ENCODE results near the gene JAK3. TPM values are rescaled to one million over a fixed set of nuclear protein-coding genes. Genes with fewer than 3 reads are reported as not detected.

The JAK3 gene
- total and polyA plus RNA-seq, 2 of the 13 experiments (the other 11 are each of a cell fraction or from before 2014, with no cell fraction given), result 3.4 to 18.6 TPM

DNA sequence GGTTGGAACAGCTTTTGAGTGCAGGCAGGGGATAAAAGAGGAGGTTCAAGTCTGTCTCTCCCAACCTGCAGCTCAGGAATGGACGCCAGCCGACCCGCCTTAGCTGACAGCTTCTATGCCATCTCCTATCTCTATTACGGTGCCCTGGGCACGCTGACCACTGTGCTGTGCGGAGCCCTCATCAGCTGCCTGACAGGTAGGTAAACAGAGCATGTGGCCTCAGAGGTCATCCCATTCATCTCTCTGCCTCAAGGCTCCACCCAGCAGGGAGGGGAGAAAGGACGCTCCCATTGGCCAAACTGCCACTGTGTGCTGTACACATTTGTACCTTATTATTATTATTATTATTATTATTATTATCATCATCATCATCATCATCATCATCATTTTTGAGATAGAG is 40.5 kb upstream of the JAK3 start (continued):
- TF ChIP-seq, protein P1, sequence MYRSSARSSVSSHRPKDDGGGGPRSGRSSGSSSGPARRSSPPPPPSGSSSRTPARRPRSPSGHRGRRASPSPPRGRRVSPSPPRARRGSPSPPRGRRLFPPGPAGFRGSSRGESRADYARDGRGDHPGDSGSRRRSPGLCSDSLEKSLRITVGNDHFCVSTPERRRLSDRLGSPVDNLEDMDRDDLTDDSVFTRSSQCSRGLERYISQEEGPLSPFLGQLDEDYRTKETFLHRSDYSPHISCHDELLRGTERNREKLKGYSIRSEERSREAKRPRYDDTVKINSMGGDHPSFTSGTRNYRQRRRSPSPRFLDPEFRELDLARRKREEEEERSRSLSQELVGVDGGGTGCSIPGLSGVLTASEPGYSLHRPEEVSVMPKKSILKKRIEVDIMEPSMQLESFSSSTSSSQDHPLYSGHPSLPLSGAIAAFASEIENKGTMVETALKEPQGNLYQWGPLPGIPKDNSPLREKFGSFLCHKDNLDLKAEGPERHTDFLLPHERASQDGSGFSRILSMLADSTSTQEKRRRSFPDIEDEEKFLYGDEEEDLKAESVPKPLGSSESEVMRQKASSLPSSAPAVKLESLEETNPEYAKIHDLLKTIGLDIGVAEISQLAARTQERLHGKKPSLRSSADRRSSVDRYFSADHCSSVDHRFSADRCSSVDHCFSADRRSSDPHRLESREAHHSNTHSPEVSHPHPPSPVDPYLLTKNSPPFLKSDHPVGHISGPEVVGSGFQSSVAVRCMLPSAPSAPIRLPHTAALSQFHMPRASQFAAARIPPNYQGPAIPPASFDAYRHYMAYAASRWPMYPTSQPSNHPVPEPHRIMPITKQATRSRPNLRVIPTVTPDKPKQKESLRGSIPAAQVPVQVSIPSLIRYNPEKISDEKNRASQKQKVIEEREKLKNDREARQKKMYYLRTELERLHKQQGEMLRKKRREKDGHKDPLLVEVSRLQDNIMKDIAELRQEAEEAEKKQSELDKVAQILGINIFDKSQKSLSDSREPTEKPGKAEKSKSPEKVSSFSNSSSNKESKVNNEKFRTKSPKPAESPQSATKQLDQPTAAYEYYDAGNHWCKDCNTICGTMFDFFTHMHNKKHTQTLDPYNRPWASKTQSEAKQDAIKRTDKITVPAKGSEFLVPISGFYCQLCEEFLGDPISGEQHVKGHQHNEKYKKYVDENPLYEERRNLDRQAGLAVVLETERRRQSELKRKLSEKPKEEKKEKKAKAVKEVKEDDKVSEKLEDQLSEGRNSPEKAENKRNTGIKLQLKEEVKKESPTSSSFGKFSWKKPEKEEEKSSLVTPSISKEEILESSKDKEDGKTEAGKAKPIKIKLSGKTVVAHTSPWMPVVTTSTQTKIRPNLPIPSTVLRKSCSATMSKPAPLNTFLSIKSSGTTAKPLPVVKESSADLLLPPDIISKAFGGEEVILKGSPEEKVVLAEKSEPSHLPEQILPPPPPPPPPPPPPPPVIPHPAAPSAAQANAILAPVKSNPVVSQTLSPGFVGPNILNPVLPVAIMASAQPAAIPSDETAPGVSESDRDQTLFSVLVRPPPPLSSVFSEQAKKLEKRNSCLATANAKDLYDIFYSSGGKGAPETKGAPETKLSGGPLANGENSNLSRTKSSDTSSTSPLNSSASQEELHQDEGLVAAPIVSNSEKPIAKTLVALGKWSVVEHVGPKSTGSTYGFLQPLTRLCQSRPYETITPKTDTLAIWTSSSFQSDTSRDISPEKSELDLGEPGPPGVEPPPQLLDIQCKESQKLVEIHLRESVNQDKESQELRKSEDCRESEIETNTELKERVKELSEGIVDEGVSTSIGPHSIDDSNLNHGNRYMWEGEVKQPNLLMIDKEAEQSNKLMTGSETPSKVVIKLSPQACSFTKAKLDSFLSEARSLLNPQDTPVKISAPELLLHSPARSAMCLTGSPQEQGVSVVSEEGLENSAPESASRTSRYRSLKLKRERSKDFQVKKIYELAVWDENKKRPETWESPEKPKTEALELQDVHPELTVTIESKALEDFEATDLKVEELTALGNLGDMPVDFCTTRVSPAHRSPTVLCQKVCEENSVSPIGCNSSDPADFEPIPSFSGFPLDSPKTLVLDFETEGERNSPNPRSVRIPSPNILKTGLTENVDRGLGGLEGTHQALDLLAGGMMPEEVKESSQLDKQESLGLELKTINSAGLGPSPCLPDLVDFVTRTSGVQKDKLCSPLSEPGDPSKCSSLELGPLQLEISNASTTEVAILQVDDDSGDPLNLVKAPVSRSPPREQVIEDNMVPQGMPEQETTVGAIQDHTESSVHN (CRISPR knock-in tag; IDR thresholded peaks at IDR 0.05), result no peak
- TF ChIP-seq KLF12 (CRISPR knock-in tag; IDR thresholded peaks at IDR 0.05; ENCODE audit: borderline replicate concordance) (no peak), ZNF253 (CRISPR knock-in tag; IDR thresholded peaks at IDR 0.05; ENCODE audit: borderline replicate concordance) (no peak), HOXA9 (CRISPR knock-in tag; IDR thresholded peaks at IDR 0.05; ENCODE audit: borderline replicate concordance) (no peak), TP53 (CRISPR knock-in tag; conservative IDR thresholded peaks at IDR 0.05) (no peak), IRX3 (CRISPR knock-in tag; IDR thresholded peaks at IDR 0.05; ENCODE audit: borderline replicate concordance, low read depth) (no peak), TARDBP (CRISPR knock-in tag; IDR thresholded peaks at IDR 0.05) (no peak), NFATC3 (CRISPR knock-in tag; IDR thresholded peaks at IDR 0.05) (no peak), ZFX (CRISPR knock-in tag; IDR thresholded peaks at IDR 0.05; ENCODE audit: low read depth) (no peak), AGO1 (IDR thresholded peaks at IDR 0.05; ENCODE audit: low read depth, low read length, poor library complexity, severe bottlenecking) (no peak)
- TF ChIP-seq, protein P2, sequence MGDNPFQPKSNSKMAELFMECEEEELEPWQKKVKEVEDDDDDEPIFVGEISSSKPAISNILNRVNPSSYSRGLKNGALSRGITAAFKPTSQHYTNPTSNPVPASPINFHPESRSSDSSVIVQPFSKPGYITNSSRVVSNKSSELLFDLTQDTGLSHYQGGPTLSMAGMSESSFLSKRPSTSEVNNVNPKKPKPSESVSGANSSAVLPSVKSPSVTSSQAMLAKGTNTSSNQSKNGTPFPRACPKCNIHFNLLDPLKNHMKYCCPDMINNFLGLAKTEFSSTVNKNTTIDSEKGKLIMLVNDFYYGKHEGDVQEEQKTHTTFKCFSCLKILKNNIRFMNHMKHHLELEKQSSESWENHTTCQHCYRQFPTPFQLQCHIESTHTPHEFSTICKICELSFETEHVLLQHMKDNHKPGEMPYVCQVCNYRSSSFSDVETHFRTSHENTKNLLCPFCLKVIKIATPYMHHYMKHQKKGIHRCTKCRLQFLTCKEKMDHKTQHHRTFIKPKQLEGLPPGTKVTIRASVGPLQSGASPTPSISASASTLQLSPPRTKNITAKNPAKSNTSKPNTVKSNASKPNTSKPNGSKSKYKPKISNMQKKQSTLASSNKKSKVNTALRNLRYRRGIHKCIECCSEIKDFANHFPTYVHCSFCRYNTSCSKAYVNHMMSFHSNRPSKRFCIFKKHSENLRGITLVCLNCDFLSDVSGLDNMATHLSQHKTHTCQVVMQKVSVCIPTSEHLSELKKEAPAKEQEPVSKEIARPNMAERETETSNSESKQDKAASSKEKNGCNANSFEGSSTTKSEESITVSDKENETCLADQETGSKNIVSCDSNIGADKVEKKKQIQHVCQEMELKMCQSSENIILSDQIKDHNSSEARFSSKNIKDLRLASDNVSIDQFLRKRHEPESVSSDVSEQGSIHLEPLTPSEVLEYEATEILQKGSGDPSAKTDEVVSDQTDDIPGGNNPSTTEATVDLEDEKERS (CRISPR knock-in tag; IDR thresholded peaks at IDR 0.05), result no peak
- TF ChIP-seq, protein P3, sequence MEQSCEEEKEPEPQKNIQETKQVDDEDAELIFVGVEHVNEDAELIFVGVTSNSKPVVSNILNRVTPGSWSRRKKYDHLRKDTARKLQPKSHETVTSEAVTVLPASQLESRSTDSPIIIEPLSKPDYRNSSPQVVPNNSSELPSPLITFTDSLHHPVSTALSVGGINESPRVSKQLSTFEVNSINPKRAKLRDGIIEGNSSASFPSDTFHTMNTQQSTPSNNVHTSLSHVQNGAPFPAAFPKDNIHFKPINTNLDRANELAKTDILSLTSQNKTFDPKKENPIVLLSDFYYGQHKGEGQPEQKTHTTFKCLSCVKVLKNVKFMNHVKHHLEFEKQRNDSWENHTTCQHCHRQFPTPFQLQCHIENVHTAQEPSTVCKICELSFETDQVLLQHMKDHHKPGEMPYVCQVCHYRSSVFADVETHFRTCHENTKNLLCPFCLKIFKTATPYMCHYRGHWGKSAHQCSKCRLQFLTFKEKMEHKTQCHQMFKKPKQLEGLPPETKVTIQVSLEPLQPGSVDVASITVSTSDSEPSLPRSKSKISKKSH (CRISPR knock-in tag; IDR thresholded peaks at IDR 0.05; ENCODE audit: borderline replicate concordance), result no peak
- TF ChIP-seq, protein P4, sequence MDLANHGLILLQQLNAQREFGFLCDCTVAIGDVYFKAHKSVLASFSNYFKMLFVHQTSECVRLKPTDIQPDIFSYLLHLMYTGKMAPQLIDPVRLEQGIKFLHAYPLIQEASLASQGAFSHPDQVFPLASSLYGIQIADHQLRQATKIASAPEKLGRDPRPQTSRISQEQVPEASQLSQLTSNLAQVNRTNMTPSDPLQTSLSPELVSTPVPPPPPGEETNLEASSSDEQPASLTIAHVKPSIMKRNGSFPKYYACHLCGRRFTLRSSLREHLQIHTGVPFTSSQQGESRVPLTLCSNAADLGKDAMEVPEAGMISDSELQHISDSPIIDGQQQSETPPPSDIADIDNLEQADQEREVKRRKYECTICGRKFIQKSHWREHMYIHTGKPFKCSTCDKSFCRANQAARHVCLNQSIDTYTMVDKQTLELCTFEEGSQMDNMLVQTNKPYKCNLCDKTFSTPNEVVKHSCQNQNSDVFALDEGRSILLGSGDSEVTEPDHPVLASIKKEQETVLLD (CRISPR knock-in tag; IDR thresholded peaks at IDR 0.05; ENCODE audit: low read depth), result no peak
- TF ChIP-seq, protein P5, sequence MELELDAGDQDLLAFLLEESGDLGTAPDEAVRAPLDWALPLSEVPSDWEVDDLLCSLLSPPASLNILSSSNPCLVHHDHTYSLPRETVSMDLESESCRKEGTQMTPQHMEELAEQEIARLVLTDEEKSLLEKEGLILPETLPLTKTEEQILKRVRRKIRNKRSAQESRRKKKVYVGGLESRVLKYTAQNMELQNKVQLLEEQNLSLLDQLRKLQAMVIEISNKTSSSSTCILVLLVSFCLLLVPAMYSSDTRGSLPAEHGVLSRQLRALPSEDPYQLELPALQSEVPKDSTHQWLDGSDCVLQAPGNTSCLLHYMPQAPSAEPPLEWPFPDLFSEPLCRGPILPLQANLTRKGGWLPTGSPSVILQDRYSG (CRISPR knock-in tag; IDR thresholded peaks at IDR 0.05), result no peak
